ENCODE measurements around the gene FAM193B. TPM values are rescaled to one million over a fixed set of nuclear protein-coding genes. Genes with fewer than 3 reads are reported as not detected.

The FAM193B gene
- total and polyA plus RNA-seq, 4 donors = 14.3 to 31.8 (median 15.8) TPM

- no peak for DNase-seq (ENCODE audit: low spot score)
- H3K27ac ChIP-seq (ENCODE audit: low read depth in 1 of 2, low read length in 2 of 2) = peak overlapping the region; percentile 25 to 36
- no peaks in the 10 kb centered on the region for H3K36me3 ChIP-seq (ENCODE audit: control insufficient read depth in 4 of 4, insufficient read depth in 3 of 4, low read depth in 1 of 4, low read length in 3 of 4)
- WGBS = 68% methylated on average over 11 of the region's 11 CpGs
- no peaks in the 10 kb centered on the region for H3K27me3 ChIP-seq (ENCODE audit: control insufficient read depth in 4 of 4, insufficient read depth in 4 of 4, low read length in 3 of 4)
- TF ChIP-seq REST (IDR thresholded peaks at IDR 0.05) = no peak
- peak; percentile 2 for TF ChIP-seq CTCF (IDR thresholded peaks at IDR 0.05; ENCODE audit: low read depth, low read length, missing input control)
- H3K4me1 ChIP-seq (ENCODE audit: control insufficient read depth in 4 of 4, insufficient read depth in 4 of 4, low read length in 3 of 4) = peaks cover 0 to 17% (median 7%) of the 10 kb centered on the region in 4 donors
- no peaks in the 10 kb centered on the region for H3K9me3 ChIP-seq (ENCODE audit: control insufficient read depth in 4 of 4, low read length in 3 of 4)
- H3K9ac ChIP-seq (ENCODE audit: low read depth in 1 of 2, low read length in 2 of 2) = no peak overlapping the region
- H3K4me3 ChIP-seq (ENCODE audit: low read depth in 1 of 3, low read length in 3 of 3) = no peak overlapping the region
These were observed 59.8 kb downstream of the FAM193B start for GRCh38 chr5:177494346-177495195.

DNA sequence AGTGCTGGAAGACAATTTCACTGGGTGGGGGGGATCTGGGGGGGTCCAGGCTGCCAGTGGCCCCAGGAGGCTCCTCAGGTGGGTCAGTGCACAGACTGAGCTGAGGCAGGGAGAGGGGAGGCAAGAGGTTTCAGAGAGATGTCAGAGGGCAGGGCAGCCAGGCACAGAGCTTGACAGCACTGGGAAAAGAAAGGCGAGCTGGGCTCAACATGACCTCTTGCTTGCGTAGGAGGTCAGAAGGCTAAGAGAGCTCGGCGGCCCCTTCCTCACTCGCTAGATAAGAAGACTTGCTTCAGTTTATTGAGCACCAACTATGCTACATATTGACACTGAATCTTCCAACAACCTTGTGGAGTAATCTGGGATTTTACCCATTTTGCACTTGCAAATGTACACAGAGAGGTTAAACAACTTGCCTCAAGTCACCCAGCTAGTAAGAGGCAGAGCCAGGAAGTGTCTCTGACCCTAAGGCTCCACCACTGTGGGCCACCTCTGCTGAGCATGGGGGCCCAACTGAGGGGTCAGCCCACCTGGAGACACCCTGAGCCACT, 60.5 kb downstream of the FAM193B start:
- H3K27me3 ChIP-seq (ENCODE audit: control insufficient read depth in 4 of 4, insufficient read depth in 4 of 4, low read length in 3 of 4) = no peaks in the 10 kb centered on the region
- peak overlapping the region in 1 of 2 donors; percentile 9 for H3K27ac ChIP-seq (ENCODE audit: low read depth in 1 of 2, low read length in 2 of 2)
- no peaks in the 10 kb centered on the region for H3K9me3 ChIP-seq (ENCODE audit: control insufficient read depth in 4 of 4, low read length in 3 of 4)
- peaks cover 0 to 17% (median 7%) of the 10 kb centered on the region in 4 donors for H3K4me1 ChIP-seq (ENCODE audit: control insufficient read depth in 4 of 4, insufficient read depth in 4 of 4, low read length in 3 of 4)
- H3K36me3 ChIP-seq (ENCODE audit: control insufficient read depth in 4 of 4, insufficient read depth in 3 of 4, low read depth in 1 of 4, low read length in 3 of 4) = no peaks in the 10 kb centered on the region
- 85% methylated on average over 5 of the region's 5 CpGs for WGBS
- no peak overlapping the region for H3K4me3 ChIP-seq (ENCODE audit: low read depth in 1 of 3, low read length in 3 of 3)
- no peak overlapping the region for H3K9ac ChIP-seq (ENCODE audit: low read depth in 1 of 2, low read length in 2 of 2)
- no peak for DNase-seq (ENCODE audit: low spot score)
- TF ChIP-seq, protein P1, sequence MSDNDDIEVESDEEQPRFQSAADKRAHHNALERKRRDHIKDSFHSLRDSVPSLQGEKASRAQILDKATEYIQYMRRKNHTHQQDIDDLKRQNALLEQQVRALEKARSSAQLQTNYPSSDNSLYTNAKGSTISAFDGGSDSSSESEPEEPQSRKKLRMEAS (IDR thresholded peaks at IDR 0.05) = no peak
- TF ChIP-seq ATF3 (IDR thresholded peaks at IDR 0.05) (no peak), HNF4G (IDR thresholded peaks at IDR 0.05) (no peak), EGR1 (IDR thresholded peaks at IDR 0.05; ENCODE audit: low read depth in 2 of 2) (no peak), GABPA (IDR thresholded peaks at IDR 0.05 in 1 of 2, conservative IDR thresholded peaks at IDR 0.05 in 1 of 2) (no peak), REST (IDR thresholded peaks at IDR 0.05) (no peak), NR2F2 (IDR thresholded peaks at IDR 0.05) (no peak), FOXA2 (IDR thresholded peaks at IDR 0.05) (no peak), CTCF (IDR thresholded peaks at IDR 0.05; ENCODE audit: low read depth, low read length, missing input control) (no peak), FOXA1 (IDR thresholded peaks at IDR 0.05) (no peak), RXRA (IDR thresholded peaks at IDR 0.05) (no peak), YY1 (IDR thresholded peaks at IDR 0.05) (no peak), RAD21 (IDR thresholded peaks at IDR 0.05) (no peak), SP1 (IDR thresholded peaks at IDR 0.05) (no peak), TAF1 (conservative IDR thresholded peaks at IDR 0.05) (no peak), JUND (IDR thresholded peaks at IDR 0.05) (no peak), HNF4A (conservative IDR thresholded peaks at IDR 0.05) (no peak)
